Right lobe of liver (tissue), 6 donors: ENCODE data around the gene ALDH3A2. TPM values are rescaled to one million over a fixed set of nuclear protein-coding genes. Genes with fewer than 3 reads are reported as not detected.
A peak's percentile ranks its signal among the peaks of the same experiment; 100 is the strongest.

Experiments
- ATAC-seq, 4 donors: fragments of 200-7000 bp; cut with Tn5 transposase; one replicate each; pipeline ENCODE4 v1.9.1; 2020; ENCODE audit warnings: mild to moderate bottlenecking in 4 of 4, moderate library complexity in 4 of 4
- DNase-seq, 3 donors: peaks; one replicate each; pipeline ENCODE4 v3.0.0-alpha.2; 2020
- H3K27ac ChIP-seq, 3 donors: fragments of 200-600 bp; one replicate each; pipeline ENCODE4 v1.8.0; 2022
- H3K27me3 ChIP-seq, 2 donors: fragments of 200-600 bp; one replicate each; pipeline ENCODE4 v1.8.0; 2022
- H3K36me3 ChIP-seq, 4 donors: fragments of 200-600 bp; sonication (generic) in 1 of 4; one replicate each; pipeline versions ENCODE4 v1.5.1 to v1.8.0; 2017 to 2022; ENCODE audit warnings: control low read depth in 1 of 4
- H3K4me1 ChIP-seq, 4 donors: fragments of 200-600 bp; sonication (generic) in 1 of 4; one replicate each; pipeline versions ENCODE4 v1.5.1 to v1.8.0; 2017 to 2022; ENCODE audit warnings: control low read depth in 1 of 4
- H3K4me3 ChIP-seq, 3 donors: fragments of 200-600 bp; one replicate each; pipeline ENCODE4 v1.8.0; 2022
- H3K9me3 ChIP-seq, 4 donors: fragments of 200-600 bp; sonication (generic) in 1 of 4; one replicate each; pipeline versions ENCODE4 v1.5.1 to v1.8.0; 2017 to 2022; ENCODE audit warnings: control low read depth in 1 of 4
- POLR2A ChIP-seq: fragments of 450-650 bp; IDR thresholded peaks from one replicate; pipeline ENCODE4 v1.6.1; 2017; ENCODE audit warnings: antibody characterized with exemption, mild to moderate bottlenecking
- WGBS: methylation state at CpG from one replicate; pipeline ENCODE4 v1.1.6; 2018; ENCODE audit warnings: low coverage, low lambda C conversion rate; ENCODE audit not compliant: insufficient coverage; ENCODE audit errors: missing lambda C conversion rate; 5-methylcytosine and 5-hydroxymethylcytosine counted together
- intact Hi-C, 2 donors: fragments of 100-400 bp; cut with DNase I; formaldehyde crosslinking; loops; one replicate each; pipeline versions ENCODE4 v1.11.2 to v1.14.1; 2022
- total RNA-seq, 6 experiments: library from RNA; depleted of rRNA in 2 of 6; stranded (reverse); fragments of >200 nt in 2 of 6; fragmentation: NEBNext Ultra II Directional in 3 of 6; extraction: Animal tissue kit (Norgen Biotek cat#: 25700) in 3 of 6; gene quantifications; one replicate each; pipeline versions ENCODE4 v1.1.0 to v1.2.4, GENCODE V29; 2016 to 2023
- TF ChIP-seq, protein P1 (sequence below), 4 donors: fragments of 200-600 bp in 3 of 4; fragments of 450-650 bp in 1 of 4; IDR thresholded peaks; one replicate each; pipeline versions ENCODE4 v1.5.1 to v1.8.0; 2016 to 2022; ENCODE audit warnings: antibody characterized with exemption in 4 of 4, mild to moderate bottlenecking in 2 of 4
- donor health status: DM: no; HTN: yes; CAD: no.
- donor health status: DM: no; HTN: no; CAD: no.
- donor health status: DM: no; HTN: no; CAD: no.
- donor health status: DM: no; HTN: yes; CAD: no.
- donor health status: DM: no; HTN: yes; CAD: no.

The ALDH3A2 gene
- total RNA-seq, 6 experiments from 2014 or later = 102 to 264 (median 182) TPM

GRCh38 chr17:19645734-19646201, 2.8 kb upstream of the ALDH3A2 start:
- intact Hi-C loops = loop anchor here in 1 of 2 donors (10.0 kb wide), 1 partner anchor 91 kb away; no protein-coding TSS in a partner anchor
- H3K27ac ChIP-seq = peak overlapping the region; percentile 90 to 97 (median 96)
- H3K4me3 ChIP-seq = peak overlapping the region; percentile 20 to 59 (median 23)
- no peaks in the 10 kb centered on the region for H3K27me3 ChIP-seq
- no peaks in the 10 kb centered on the region for H3K9me3 ChIP-seq
- WGBS = 6% methylated on average over 4 of the region's 4 CpGs
- DNase-seq = peak; percentile 59 to 82 (median 70)
- peaks cover 0 to 37% (median 18%) of the 10 kb centered on the region in 4 donors for H3K4me1 ChIP-seq
- ATAC-seq = peak in 2 of 4 donors; percentile 26 to 33
- no peaks in the 10 kb centered on the region for H3K36me3 ChIP-seq
- TF ChIP-seq, protein P1, sequence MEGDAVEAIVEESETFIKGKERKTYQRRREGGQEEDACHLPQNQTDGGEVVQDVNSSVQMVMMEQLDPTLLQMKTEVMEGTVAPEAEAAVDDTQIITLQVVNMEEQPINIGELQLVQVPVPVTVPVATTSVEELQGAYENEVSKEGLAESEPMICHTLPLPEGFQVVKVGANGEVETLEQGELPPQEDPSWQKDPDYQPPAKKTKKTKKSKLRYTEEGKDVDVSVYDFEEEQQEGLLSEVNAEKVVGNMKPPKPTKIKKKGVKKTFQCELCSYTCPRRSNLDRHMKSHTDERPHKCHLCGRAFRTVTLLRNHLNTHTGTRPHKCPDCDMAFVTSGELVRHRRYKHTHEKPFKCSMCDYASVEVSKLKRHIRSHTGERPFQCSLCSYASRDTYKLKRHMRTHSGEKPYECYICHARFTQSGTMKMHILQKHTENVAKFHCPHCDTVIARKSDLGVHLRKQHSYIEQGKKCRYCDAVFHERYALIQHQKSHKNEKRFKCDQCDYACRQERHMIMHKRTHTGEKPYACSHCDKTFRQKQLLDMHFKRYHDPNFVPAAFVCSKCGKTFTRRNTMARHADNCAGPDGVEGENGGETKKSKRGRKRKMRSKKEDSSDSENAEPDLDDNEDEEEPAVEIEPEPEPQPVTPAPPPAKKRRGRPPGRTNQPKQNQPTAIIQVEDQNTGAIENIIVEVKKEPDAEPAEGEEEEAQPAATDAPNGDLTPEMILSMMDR (IDR thresholded peaks at IDR 0.05) = peak; percentile 67 to 95 (median 76)
- no peak for TF ChIP-seq POLR2A

DNA sequence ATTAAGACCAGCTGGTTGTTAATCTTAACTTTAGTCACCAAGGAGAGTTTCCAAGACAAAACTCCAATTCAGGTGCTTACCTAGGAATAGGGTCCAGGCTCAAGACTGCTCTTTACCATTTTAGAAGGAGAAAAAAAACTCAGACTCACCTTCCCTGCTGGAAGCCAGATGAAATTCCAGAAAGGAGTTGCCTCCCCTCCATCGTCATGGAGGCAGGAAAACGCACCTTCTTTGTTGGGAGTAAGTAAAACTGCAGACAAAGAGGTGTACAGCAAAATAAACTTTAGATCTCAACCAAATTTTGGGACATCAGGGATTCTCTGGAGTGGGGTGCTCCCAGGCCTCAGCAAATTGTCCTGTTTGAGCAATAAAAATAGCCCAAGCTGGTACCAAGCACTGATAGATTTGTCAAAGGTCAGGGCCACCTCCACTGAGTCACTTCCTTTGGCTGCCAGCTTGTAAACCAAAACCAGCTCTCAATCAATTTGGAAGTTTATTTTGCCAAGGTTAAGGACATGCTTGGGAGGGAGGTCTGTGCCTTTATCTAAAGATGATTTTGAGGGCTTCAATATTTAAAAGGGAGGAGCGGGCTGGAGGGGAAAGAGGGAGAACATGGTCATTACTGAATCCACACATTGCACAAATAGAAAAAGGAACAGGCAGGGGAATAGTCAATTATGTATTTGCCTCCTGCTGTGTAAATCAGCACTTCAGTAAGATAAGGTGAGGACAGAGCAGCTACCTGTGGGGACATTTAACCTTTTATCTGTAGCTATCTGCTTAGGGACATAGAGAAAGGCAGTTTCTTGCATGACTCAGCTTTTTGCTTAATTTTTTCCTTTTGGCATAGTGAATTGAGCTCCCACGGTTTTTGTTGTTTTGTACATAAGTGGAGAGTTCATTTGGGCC, 1.5 kb upstream of the ALDH3A2 start:
- Histone ChIP-seq H3K9me3 (no peaks in the 10 kb centered on the region), H3K4me1 (peaks cover 0 to 45% (median 16%) of the 10 kb centered on the region in 4 donors), H3K4me3 (peak overlapping the region; percentile 33 to 68 (median 59)), H3K36me3 (no peaks in the 10 kb centered on the region), H3K27ac (peak overlapping the region; percentile 90 to 97 (median 96)), H3K27me3 (no peaks in the 10 kb centered on the region)
- TF ChIP-seq, protein P1 (IDR thresholded peaks at IDR 0.05) = no peak
- peak; percentile 24 for TF ChIP-seq POLR2A
- 20% methylated on average over 4 of the region's 4 CpGs for WGBS
- intact Hi-C loops = loop anchor here in 1 of 2 donors (10.0 kb wide), 1 partner anchor 92 kb away; no protein-coding TSS in a partner anchor
- ATAC-seq = peak in 3 of 4 donors; percentile 5 to 13 (median 5)
- DNase-seq = peak in 2 of 3 donors; percentile 48 to 72

DNA sequence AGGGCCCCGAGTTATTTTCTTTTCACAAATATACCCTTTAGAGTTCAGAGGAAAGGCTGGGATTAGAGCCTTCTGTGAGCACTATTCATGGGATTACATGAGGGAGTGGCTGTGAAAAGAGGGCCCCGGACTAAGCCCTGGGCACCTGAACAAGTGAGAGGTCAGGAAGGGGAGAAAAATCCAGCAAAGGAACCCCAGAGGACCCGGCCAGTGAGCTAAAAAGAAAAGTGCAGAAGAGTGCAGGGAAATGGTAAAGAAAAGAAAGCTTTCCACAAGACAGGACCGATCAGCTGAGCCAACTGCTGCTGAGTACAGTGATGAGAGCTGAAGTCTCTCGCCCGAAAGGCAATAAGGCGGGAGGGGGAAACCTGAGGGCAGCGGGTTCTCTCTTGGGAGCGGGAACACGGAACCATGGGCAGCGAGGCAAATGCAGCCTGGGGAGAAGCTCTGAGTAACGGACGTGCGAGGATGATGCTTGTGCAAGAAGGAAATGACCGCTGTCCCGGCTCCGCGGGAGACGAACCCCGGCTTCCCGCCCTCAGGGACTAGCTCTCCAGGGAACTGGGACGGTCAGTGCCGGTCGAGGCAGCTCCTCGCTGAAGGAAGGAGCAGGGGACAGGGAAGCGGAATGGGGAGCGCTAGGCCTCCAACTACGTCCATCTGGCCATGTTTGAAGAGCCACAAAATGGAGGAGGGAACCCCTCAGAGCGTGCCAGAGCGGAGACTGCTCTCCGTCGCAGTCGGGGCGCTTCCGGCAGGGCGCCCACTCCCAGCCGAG, 665 bp upstream of the ALDH3A2 start:
- peak; percentile 11 to 20 (median 14) for ATAC-seq
- Histone ChIP-seq H3K27ac (peak overlapping the region; percentile 90 to 97 (median 96)), H3K4me1 (peaks cover 0 to 49% (median 18%) of the 10 kb centered on the region in 4 donors), H3K36me3 (no peaks in the 10 kb centered on the region), H3K27me3 (no peaks in the 10 kb centered on the region), H3K9me3 (no peaks in the 10 kb centered on the region), H3K4me3 (peak overlapping the region; percentile 59 to 76 (median 68))
- 1% methylated on average over 19 of the region's 37 CpGs for WGBS
- intact Hi-C loops = loop anchor here in 1 of 2 donors (10.0 kb wide), 1 partner anchor 93 kb away; no protein-coding TSS in a partner anchor
- DNase-seq = peak; percentile 67 to 75 (median 73)
- TF ChIP-seq, protein P1 (IDR thresholded peaks at IDR 0.05) = no peak
- TF ChIP-seq POLR2A = no peak

- H3K9me3 ChIP-seq = no peaks in the 10 kb centered on the region
- H3K27ac ChIP-seq = peak overlapping the region; percentile 90 to 97 (median 96)
- H3K27me3 ChIP-seq = no peaks in the 10 kb centered on the region
- peaks cover 0 to 7% (median 2%) of the 10 kb centered on the region in 4 donors for H3K36me3 ChIP-seq
- peak overlapping the region; percentile 59 to 76 (median 68) for H3K4me3 ChIP-seq
- no peak for ATAC-seq
- 0% methylated on average over 2 of the region's 2 CpGs for WGBS
- peaks cover 0 to 41% (median 14%) of the 10 kb centered on the region in 4 donors for H3K4me1 ChIP-seq
- intact Hi-C loops = loop anchor here in 1 of 2 donors (10.0 kb wide), 1 partner anchor 94 kb away; no protein-coding TSS in a partner anchor
- no peak for DNase-seq
- TF ChIP-seq POLR2A = no peak
These were observed 657 bp downstream of the ALDH3A2 start for GRCh38 chr17:19649274-19649541.
